ENCODE measurements around the gene PRR16. TPM values are rescaled to one million over a fixed set of nuclear protein-coding genes. Genes with fewer than 3 reads are reported as not detected.

PRR16 gene
- polyA plus RNA-seq, 1 donor: 1.7 TPM

GRCh38 chr5:120576588-120576987 lies 112.5 kb downstream of the PRR16 start:
- no peak for DNase-seq

DNA sequence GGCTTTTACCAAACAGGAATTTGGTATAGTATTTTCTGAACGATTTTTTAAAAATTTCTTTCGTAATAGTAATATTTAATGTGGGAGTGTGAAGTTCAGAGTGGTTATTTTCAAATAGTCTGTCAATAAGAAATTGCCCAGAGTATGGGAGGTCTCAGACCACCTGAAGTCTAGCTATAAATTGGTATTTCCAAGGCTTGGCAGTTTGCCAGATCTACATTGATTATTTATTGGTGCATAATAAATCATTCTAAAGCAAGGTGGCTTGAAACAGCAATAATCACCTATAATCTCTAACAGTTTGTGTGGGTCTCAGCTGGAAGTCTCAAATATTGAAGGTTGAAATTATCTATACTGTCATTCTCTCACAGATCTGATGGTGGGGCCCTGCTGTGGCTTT lies 118.5 kb downstream of the PRR16 start:
- DNase-seq: no peak

DNA sequence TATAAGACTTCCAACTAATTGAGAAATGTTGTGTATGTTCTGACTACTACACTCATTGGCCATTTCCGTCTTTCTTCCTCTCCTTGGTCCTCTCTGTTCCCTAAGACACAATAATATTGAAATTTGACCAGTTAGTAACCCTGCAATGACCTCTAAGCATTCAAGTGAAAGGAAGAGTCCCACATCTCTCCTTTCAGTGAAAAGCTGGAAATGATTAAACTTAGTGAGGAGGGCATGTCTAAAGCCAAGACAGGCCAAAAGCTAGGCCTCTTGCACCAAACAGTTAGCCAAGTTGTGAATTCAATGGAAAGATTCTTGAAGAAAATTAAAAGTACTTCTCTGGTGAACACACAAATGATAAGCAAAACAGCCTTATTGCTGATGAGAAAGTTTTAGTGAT lies 122.5 kb downstream of the PRR16 start:
- no peak for DNase-seq

DNA sequence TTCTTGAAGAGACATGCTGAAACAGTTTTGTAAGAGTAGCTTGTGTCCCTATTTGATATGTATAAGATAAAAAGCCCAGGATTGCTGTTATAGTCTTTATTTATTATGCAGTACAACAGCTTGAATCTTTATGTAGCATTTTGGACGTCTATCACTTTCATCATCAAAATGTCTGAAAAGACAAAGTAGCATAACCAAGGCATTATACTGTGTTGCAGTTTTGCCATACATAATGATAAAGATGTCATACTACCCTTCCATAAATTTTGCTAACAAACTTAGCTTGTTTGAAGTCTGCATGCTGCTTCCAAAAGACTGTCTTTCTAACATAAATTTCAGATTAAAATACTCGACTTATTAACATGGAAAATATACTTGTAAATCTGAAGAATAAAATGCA lies 127.8 kb downstream of the PRR16 start:
- no peak for DNase-seq

GRCh38 chr5:120599576-120599975 lies 135.5 kb downstream of the PRR16 start:
- DNase-seq: no peak

- no peak for DNase-seq
Observed at GRCh38 chr5:120600639-120601038, 136.5 kb downstream of the PRR16 start.

- no peak for DNase-seq
Observed at GRCh38 chr5:120602033-120602432, 137.9 kb downstream of the PRR16 start.

DNA sequence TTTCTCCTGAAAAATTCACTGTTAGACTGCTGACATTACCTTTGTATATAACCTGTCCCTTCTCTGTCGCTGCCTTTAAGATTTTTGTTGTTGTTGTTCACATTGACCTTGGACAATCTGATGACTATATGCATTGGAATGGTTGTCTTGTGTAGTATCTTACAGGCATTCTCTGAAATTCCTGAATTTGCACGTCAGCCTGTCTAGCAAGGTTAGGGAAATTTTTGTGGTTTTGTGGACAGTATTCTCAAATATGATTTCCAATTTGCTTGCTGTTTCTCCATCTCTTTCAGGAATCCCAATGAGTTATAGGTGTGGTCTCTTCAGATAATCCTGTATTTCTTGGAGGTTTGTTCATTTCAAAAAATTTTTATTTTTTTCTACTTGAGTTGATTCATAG lies 140.8 kb downstream of the PRR16 start:
- DNase-seq: no peak

DNA sequence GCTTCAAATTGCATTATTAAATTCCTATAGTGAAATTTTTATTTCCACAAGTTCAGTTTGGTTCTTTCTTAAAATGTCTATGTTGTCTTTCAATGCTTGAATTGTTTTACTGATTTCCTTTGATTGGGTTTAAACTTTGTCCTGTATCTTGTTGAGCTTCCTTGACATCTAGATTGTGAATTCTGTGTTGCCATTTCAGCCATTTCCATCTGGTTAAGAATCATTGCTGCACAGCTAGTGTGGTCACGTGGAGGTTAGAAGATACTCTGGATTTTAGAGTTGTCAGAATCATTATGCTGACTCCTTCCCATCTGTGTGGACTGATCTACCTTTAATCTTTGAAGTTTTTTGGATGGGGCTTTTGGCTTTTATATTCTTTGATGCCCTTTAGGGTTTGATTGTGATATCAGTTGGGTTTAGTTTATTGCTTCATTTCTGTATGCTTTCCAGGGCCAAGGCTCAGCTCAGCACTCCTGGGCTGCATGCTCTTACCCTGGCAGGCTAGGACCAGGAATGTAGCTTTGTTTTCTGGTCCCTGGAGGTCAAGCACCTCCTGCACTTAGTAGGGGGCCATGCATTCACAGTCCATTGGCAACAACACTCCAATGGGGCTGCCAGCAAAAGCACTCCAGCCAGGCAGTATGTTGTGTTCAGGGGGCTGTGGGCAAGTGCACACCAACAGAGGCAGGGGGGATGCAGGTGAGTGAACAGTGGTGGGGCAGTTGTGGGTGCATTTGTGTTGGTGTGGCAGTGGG lies 141.4 kb downstream of the PRR16 start:
- no peak for DNase-seq

- DNase-seq: no peak
Observed at GRCh38 chr5:120609570-120609969, 145.5 kb downstream of the PRR16 start.

DNA sequence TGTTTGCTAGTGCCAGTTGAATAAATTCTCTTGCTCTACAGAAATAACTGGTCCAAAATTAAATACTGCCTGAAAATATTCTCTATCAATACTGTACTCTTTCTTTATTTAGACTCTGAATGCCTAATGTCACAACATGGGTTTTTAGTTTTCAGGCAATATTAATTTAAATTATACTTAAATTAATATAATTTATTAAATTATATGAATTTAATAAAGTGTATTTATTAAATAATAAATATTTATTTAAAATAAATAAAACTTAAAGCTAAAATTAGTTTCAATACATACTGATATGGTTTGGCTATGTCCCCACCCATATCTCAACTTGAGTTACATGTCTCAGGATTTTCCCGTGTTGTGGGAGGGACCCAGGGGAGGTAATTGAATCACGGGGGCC lies 146.0 kb downstream of the PRR16 start:
- no peak for DNase-seq

DNA sequence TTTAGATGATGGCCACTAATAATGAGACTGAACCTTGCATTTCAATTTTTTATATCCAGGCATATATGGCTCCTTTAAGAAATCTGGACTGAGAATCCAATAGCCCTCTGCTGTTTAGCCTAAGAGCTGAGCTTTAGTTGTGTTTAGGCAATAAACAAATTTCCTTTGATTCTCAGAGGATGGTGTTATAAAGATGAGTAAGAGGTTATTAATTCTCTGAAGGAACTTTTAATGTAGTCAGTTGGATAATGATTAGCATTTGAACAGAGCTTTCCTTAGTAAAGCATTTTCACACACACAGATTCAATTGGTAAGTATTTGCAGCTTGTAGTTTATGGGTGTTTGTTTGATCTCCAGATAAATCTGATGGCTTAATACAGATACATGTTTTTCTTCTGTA lies 149.6 kb downstream of the PRR16 start:
- DNase-seq: no peak

DNA sequence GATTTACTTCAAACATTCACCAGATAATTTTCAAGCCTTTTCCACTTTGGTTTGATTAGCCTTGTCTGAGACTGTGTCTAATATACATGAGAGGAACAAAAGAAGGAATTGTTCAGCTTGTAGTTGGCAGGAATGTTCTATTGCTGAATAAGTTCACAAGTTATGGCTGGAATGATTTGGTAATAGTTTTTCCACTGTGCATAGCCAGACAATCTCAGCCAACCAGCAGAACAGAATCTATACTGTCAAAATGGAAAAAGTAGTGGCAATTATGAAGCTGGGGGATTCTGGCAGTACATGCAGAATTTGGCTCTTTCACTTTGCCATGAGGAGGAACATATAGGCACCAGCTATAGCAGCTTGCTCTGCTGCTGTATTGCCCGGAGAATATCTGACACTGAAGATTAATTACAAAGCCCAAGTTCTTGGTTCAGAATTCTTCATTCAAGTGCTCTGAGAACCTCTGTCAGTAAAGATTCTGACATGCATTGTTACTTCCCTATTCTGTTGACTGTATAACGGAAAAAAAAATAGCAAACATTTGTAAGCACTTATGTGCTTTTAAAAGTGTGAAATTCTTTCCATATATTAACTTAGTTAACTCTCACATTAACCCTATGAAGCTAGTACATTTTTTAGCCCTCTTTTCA lies 150.6 kb downstream of the PRR16 start:
- DNase-seq: no peak

- DNase-seq: no peak
Observed at GRCh38 chr5:120615967-120616645, 152.0 kb downstream of the PRR16 start.

GRCh38 chr5:120621339-120621738 lies 157.2 kb downstream of the PRR16 start:
- DNase-seq: no peak

DNA sequence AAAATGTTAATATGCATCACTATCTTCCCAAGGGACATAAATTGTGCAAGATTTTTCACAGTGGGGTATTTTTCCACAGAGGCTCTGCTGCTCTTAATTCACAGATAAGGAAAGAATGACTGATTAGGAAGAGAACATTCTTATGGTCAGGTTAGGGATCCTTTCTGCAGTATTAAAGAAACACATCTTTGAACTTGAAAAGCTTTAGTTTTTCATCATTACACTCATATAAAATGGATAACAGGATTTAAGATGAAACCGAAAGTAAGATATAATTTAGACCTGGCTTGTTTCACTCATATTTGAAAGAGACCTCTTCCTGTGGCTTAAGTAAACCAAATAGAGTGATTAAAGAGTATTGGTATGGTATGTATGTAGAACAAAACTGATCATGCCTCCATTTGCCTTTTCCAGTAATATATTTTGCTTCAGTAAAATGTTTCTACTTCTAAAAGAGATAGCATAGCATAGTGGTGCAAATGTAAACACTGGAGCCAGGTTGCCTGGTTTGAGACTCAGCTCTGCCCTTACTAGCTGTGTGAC lies 160.0 kb downstream of the PRR16 start:
- no peak for DNase-seq

DNA sequence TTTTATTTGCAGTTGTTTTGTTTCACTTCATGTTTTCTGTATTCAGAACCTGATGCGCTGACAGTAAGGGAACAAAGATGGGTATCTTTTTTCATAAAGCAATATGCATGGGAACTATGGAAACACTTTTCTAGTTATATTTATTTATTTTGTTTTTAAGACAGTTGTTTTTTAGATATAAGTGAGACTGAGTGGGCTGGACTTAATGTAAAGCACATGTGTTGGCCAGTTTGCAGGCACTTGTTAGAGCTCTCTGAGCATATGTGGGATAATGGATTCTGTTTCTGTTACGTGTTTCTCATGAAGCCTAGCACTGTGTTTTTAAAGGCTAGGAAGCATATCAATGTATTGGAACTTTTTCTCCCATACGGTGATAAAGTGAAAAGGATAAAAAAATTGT lies 164.1 kb downstream of the PRR16 start:
- DNase-seq: no peak

DNA sequence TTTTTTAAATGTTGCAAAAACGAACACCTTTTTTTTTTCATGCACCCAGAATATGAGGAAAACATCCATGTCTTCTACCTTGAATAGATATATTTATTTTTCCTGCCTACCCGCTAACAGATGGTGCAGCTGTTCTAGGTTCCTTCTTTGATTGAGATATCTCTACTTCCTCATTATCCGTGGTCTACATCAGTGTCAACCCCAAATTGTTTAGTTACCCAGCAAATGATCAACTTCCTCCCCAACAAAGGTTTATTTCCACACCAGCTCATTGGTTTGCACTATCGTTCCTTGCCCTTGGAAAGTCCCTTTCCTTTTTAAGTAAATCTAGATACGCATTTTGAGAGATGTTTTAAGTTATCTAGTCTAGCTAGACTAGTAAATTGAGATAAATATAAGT lies 166.4 kb downstream of the PRR16 start:
- DNase-seq: no peak

GRCh38 chr5:120631611-120632010 lies 167.5 kb downstream of the PRR16 start:
- DNase-seq: no peak

DNA sequence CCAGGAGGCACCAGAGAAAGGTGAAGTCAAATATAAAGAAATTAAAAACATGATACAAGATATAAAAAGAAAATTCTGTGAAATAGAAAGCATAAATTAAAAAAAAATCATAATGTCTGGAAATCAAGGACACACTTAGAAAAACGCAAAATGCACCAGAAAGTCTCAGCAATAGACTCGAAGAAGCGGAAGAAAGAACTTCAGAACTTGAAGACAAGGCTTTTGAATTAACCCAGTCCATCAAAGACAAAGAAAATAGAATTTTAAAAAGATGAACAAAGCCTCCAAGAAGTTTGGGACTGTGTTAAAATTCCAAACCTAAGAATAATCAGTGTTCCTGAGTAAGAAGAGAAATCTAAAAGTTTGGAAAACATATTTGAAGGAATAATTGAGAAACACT lies 168.3 kb downstream of the PRR16 start:
- DNase-seq: no peak

- DNase-seq: no peak
Observed at GRCh38 chr5:120638449-120638848, 174.3 kb downstream of the PRR16 start.

- DNase-seq: no peak
Observed at GRCh38 chr5:120640778-120641177, 176.7 kb downstream of the PRR16 start.

GRCh38 chr5:120644516-120644915 lies 180.4 kb downstream of the PRR16 start:
- no peak for DNase-seq
